Pancreas (tissue), 10 donors: ENCODE measurements around the gene WRAP73. TPM values are rescaled to one million over a fixed set of nuclear protein-coding genes. Genes with fewer than 3 reads are reported as not detected.

Experiments
- ATAC-seq, 4 donors: fragments of 200-7000 bp; cut with Tn5 transposase; one replicate each; pipeline versions ENCODE4 v1.8.0 to v1.9.1; 2020; ENCODE audit warnings: mild to moderate bottlenecking in 4 of 4, moderate library complexity in 4 of 4
- DNase-seq, 6 donors: peaks; one replicate each; pipeline ENCODE4 v3.0.0-alpha.2; 2020
- FAIRE-seq: peaks from 2 replicates; lab custom pipeline; 2012; peaks lifted over from hg19 to GRCh38; lab: Jason Lieb, UNC
- H3K27ac ChIP-seq, 4 donors: fragments of 200-600 bp; sonication (generic); 1 replicate in 3 of 4; 2 replicates in 1 of 4; pipeline versions ENCODE4 v1.5.0 to v1.8.0; 2020
- H3K27me3 ChIP-seq, 4 donors: fragments of 200-600 bp; one replicate each; pipeline ENCODE4 v1.8.0; 2021
- H3K36me3 ChIP-seq, 3 donors: fragments of 200-600 bp; sonication (generic) in 1 of 3; one replicate each; pipeline versions ENCODE4 v1.5.0 to v1.8.0; 2020 to 2021
- H3K4me1 ChIP-seq, 3 donors: fragments of 200-600 bp; one replicate each; pipeline ENCODE4 v1.8.0; 2021
- H3K4me3 ChIP-seq, 4 donors: fragments of 200-600 bp; sonication (generic) in 2 of 4; one replicate each; pipeline versions ENCODE4 v1.5.0 to v1.8.0; 2020 to 2021
- H3K9me3 ChIP-seq, 4 donors: fragments of 200-600 bp; one replicate each; pipeline ENCODE4 v1.8.0; 2021
- CTCF ChIP-seq, 4 donors: fragments of 200-600 bp; sonication (generic) in 3 of 4; IDR thresholded peaks; one replicate each; pipeline versions ENCODE4 v1.5.0 to v1.8.0; 2021; ENCODE audit warnings: antibody characterized with exemption in 4 of 4
- WGBS, 2 donors: extraction: QIAGEN DNeasy Blood & Tissue Kit; methylation state at CpG; one replicate each; pipeline ENCODE4 v1.1.7; 2013; 5-methylcytosine and 5-hydroxymethylcytosine counted together
- intact Hi-C, 3 donors: fragments of 100-400 bp; cut with DNase I; formaldehyde crosslinking; loops; one replicate each; pipeline versions ENCODE4 v1.11.1 to v1.14.2; 2022
- polyA plus RNA-seq, 2 donors: library from polyadenylated mRNA; stranded (reverse); fragments of 200-250 nt; gene quantifications; one replicate each; pipeline ENCODE4 v1.2.3, GENCODE V29; 2013
- total RNA-seq, 6 donors: library from RNA; stranded (reverse); fragmentation: NEBNext Ultra II Directional in 4 of 6; extraction: Animal tissue kit (Norgen Biotek cat#: 25700) in 4 of 6; gene quantifications; one replicate each; pipeline versions ENCODE4 v1.2.1 to v1.2.4, GENCODE V29; 2021 to 2023
- donor health status: healthy with polysubstance abuse.
- donor health status: DM: no; HTN: no; CAD: no; lungs with moderate emphysema.
- donor health status: DM: no; HTN: no; CAD: no.
- donor health status: control.
- donor health status: control.
- donor health status: Bipolar disorder and iron deficiency.
- donor health status: DM: yes; HTN: yes; CAD: no.
- donor health status: DM: no; HTN: no; CAD: no.
- donor health status: DM: no; HTN: no; CAD: no.
- donor health status: DM: yes; HTN: yes; CAD: no.

WRAP73 gene
- total and polyA plus RNA-seq, 8 donors: 6.7 to 26.2 (median 10.3) TPM

GRCh38 chr1:3606779-3607702 is 42.9 kb downstream of the WRAP73 start:
- Histone ChIP-seq H3K4me1 (peaks cover 6 to 10% (median 6%) of the 10 kb centered on the region in 3 donors), H3K9me3 (no peaks in the 10 kb centered on the region), H3K27ac (no peak overlapping the region), H3K27me3 (peaks cover 0 to 8% (median 0%) of the 10 kb centered on the region in 4 donors), H3K36me3 (no peaks in the 10 kb centered on the region), H3K4me3 (no peak overlapping the region)
- ATAC-seq (no peak), FAIRE-seq (no peak), DNase-seq (peak in 1 of 6 donors; percentile 54)
- TF ChIP-seq CTCF (IDR thresholded peaks at IDR 0.05): no peak
- WGBS, 2 donors: 67 to 72% methylated on average over 21 to 23 of the region's 23 CpGs
- intact Hi-C loops: no loop called here

- 70 to 91% methylated on average over 7 of the region's 7 CpGs for WGBS, 2 donors
- no peaks in the 10 kb centered on the region for H3K36me3 ChIP-seq
- no peaks in the 10 kb centered on the region for H3K4me1 ChIP-seq
- no peak for DNase-seq
- H3K4me3 ChIP-seq: no peak overlapping the region
- intact Hi-C loops: no loop called here
- H3K27ac ChIP-seq: no peak overlapping the region
- no peak for ATAC-seq
- FAIRE-seq: no peak
- peaks cover 0 to 8% (median 0%) of the 10 kb centered on the region in 4 donors for H3K27me3 ChIP-seq
- no peaks in the 10 kb centered on the region for H3K9me3 ChIP-seq
- no peak for TF ChIP-seq CTCF (IDR thresholded peaks at IDR 0.05)
Measured at GRCh38 chr1:3604997-3605823, 44.7 kb downstream of the WRAP73 start.

GRCh38 chr1:3604468-3604974 is 45.4 kb downstream of the WRAP73 start:
- WGBS, 2 donors: 81 to 88% methylated on average over 8 of the region's 8 CpGs
- TF ChIP-seq CTCF (IDR thresholded peaks at IDR 0.05): no peak
- no peak for ATAC-seq
- DNase-seq: peak in 1 of 6 donors; percentile 33
- H3K27ac ChIP-seq: no peak overlapping the region
- H3K36me3 ChIP-seq: no peaks in the 10 kb centered on the region
- no peaks in the 10 kb centered on the region for H3K4me1 ChIP-seq
- no peak for FAIRE-seq
- H3K4me3 ChIP-seq: no peak overlapping the region
- no peaks in the 10 kb centered on the region for H3K9me3 ChIP-seq
- H3K27me3 ChIP-seq: peaks cover 0 to 7% (median 0%) of the 10 kb centered on the region in 4 donors
- intact Hi-C loops: no loop called here

GRCh38 chr1:3603571-3604467 is 46.1 kb downstream of the WRAP73 start:
- WGBS, 2 donors: 81 to 86% methylated on average over 23 to 29 of the region's 29 CpGs

More at GRCh38 chr1:3603571-3604467, 46.1 kb downstream of the WRAP73 start:
- no peak for ATAC-seq
- Histone ChIP-seq H3K4me3 (no peak overlapping the region), H3K36me3 (no peaks in the 10 kb centered on the region), H3K9me3 (no peaks in the 10 kb centered on the region), H3K27me3 (peaks cover 0 to under 1% (median 0%) of the 10 kb centered on the region in 4 donors), H3K4me1 (no peaks in the 10 kb centered on the region), H3K27ac (no peak overlapping the region)
- DNase-seq: peak in 1 of 6 donors; percentile 64
- FAIRE-seq: no peak
- no peak for TF ChIP-seq CTCF (IDR thresholded peaks at IDR 0.05)
- intact Hi-C loops: no loop called here
